GM18951 (cell line): Measurements from ENCODE around the gene FABP3.
"Not testable (repeated sequence)": the region's sequence is repeated elsewhere in the genome, so short reads cannot be mapped to it uniquely, and the experiment has no call there.

Experiments used
- POLR2A ChIP-seq: IDR thresholded peaks from 4 replicates; pipeline ENCODE4 v1.6.1; 2011; ENCODE audit warnings: mild to moderate bottlenecking; ENCODE audit not compliant: insufficient read length, insufficient read depth; ENCODE audit errors: extremely low read depth
- in situ Hi-C: fragments of 300-500 bp; cut with MboI; formaldehyde crosslinking; loops from one replicate; pipeline ENCODE4 v1.12.0; 2022; ENCODE audit warnings: low sequenced_read_pairs, mixed read lengths, inconsistent platforms; ENCODE audit not compliant: unreplicated experiment

Gene FABP3

DNA sequence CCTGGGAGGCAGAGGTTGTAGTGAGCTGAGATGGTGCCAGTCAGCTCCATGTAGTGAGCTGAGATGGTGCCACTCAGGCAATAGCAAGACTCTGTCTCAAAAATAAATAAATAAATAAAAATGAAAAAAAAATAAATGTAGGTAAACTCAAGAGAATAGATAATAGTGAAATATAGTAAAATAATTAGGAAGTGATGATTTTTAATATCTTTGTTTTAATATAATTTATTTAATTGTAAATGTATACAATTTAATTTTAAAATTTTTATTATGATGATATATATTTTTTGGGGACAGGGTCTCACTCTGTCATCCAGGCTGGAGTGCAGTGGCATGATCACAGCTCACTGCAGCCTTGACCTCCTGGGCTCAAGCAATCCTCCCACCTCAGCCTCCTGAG, 20.6 kb upstream of the FABP3 start:
- TF ChIP-seq POLR2A = no peak
- in situ Hi-C loops = no loop called here

DNA sequence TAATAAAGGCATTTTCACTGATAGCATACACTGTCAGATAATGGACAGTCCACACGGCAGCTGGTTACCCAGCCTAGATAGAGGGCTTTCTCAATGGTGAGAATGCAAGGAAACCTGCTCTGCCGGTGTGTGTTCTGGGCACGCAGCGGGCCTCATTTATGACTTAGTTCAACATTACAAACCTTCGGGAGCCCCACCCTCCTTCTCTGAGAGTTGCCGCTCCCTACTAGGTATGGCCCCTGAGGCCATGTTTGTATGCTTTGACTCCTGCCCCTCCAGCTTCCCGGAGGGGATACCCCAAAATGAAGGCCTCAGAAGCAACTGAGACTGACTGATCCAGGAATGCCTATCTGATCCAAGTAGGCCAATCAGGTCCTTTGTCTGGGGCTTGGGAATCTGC, 17.2 kb upstream of the FABP3 start:
- TF ChIP-seq POLR2A = no peak
- in situ Hi-C loops = no loop called here

DNA sequence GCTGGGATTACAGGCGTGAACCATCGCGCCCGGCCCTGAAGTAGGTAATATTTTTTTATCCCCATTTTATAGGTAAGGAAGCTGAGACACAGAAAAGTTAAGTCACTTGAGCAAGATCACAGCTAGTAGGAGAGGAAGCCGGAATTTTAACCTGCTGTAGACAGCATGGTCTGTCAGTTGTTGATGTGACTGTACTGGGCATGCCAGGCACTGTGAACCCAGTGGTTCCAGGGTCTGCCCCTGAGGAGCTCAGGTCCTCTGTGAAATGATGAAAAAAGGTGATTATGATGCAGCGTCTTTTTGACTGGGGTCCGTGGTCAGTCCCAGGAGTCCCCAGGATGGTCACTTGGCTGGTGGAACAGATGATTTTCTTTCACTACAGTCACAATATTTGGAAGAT, 16.7 kb upstream of the FABP3 start:
- TF ChIP-seq POLR2A = no peak
- in situ Hi-C loops = no loop called here

DNA sequence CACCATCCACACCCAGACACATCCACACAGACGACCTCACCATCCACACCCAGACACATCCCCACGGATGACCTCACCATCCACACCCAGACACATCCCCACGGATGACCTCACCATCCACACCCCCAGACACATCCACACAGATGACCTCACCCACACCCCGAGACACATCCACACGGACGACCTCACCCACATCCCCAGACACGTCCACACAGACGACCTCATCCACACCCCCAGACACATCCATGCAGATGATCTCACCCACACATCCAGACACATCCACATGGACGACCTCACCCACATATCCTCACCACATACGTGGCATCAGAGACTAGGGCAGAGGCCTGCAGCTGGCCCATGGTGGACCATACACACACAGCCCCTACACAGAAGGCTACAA, 14.7 kb upstream of the FABP3 start:
- in situ Hi-C loops = no loop called here
- TF ChIP-seq POLR2A = no peak

DNA sequence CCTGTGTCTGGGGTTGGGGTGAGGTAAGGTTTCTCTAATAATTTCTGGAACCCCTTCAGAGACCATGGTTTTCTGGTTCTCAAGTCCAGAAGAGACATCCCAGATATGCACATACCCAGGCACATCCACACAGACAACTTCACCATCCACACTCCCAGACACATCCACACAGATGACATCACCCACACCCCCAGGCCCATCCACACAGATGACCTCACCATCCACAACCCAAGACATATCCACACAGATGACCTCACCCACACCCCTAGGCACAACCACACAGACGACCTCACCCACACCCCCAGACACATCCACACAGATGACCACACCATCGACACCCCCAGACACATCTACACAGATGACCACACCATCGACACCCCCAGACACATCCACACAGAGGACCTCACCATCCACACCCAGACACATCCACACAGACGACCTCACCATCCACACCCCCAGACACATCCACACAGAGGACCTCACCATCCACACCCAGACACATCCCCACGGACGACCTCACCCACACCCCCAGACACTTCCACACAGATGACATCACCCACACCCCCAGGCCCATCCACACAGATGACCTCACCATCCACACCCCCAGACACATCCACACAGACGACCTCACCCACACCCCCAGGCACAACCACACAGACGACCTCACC, 13.8 kb upstream of the FABP3 start:
- in situ Hi-C loops = not testable (repeated sequence)

DNA sequence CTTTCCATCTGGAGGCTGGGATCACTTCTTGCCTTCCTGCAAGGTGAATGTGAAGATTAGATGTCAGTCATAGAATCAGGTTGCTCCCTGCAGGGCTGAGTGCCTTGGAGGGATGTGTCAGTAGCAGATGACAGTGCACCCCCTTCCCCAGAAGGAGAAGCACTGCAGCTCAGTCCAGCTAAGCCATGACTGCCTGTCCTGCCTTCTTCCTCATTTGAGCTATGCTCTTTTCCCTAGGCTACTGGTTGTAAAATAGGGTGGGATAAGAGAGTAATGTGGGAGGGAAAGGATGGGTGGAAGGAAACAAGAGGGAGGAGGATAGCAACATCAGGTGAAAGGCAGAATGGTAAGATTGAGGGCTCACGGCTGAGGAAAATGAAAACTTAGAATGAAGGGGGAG, 11.1 kb upstream of the FABP3 start:
- no peak for TF ChIP-seq POLR2A
- in situ Hi-C loops = no loop called here

DNA sequence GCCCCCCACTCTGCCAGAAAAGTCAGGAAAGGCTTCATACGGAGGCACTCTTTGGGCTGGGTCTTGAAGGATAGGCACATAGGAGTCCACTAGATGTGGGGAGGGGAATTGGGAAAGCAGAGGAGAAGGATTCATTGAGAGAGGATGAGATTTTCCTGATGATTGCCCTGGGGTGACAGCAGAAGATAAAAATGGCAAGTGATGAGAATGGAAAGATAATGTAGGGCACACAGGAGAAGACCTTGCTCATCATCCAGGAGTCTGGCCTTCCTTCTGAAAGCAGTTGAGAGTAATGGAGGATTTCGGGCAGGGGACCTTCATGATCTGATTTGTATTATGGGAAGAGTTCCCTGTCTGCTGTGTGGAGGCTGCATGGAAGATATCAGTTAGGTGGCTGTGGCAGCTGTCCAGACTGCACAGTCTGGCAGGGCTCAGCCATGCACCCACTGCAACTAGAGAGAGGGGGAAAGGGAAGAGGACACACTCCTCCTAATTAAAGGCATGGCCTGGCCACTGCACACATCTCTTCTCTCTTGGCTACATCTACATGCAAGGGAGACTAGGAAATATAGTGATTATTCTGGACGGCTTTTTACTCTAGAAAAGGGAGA, 9.6 kb upstream of the FABP3 start:
- in situ Hi-C loops = no loop called here
- TF ChIP-seq POLR2A = no peak

DNA sequence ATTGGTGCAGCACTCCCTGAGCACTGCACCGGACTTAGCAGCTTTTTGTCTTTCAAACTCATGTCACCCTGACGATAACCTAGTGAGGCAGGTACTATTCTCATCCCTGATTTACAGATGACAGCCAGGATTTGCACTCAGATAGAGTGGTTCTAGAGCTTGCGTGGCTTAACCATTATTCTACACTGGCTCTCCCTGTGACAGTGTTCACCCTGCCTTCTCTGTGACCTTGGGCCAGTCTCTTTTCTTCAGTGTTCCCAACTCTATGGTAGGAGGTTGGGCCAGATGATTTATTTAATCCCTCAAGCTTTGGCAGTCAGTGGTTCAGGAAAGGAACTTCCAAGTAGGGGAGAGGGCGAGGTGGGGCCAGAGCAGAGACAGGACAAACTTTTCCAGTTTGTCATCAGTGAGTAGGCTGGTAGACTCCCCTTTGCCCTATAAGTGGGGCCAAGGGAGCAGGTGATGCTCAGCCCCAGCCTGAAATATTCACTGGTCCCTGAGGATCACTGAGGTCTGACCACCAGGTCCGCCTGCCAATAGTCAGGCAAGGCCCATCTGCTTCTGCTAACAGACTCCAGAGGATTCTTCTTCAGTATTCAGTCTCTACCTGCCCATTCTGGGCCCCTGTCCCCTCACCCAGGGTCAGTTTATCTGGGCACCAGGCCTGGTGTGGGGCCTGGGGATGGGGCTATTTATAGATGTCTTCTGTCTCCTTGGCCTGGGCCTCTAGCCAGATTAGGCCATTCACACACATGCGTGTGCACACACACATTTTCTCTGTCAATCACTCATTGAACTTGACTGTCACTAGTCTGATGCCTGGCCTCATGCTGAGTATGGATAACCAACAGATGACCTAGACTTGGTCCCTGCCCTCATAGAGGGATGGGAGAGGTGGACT, 8.8 kb upstream of the FABP3 start:
- in situ Hi-C loops = no loop called here
- TF ChIP-seq POLR2A = no peak

DNA sequence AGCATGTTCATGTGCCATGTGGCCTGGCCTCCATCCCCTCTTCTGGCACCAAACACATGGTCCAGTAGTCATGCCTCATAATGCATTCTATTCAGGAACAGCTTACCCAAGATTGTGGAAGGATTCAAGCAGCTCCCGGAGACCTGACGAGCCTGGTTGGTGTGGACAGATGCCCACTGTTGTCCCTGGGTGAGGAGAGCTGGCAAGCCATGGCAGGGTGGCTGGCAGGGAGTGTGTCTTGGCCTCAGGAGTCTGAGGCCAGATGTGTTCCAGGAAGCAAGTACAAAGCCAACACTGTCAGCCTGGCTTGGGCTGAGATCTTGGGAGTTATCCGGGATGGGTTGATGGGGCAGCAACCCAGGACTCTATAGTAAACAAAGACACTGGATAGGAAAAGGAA, 7.3 kb upstream of the FABP3 start:
- no peak for TF ChIP-seq POLR2A
- in situ Hi-C loops = no loop called here

DNA sequence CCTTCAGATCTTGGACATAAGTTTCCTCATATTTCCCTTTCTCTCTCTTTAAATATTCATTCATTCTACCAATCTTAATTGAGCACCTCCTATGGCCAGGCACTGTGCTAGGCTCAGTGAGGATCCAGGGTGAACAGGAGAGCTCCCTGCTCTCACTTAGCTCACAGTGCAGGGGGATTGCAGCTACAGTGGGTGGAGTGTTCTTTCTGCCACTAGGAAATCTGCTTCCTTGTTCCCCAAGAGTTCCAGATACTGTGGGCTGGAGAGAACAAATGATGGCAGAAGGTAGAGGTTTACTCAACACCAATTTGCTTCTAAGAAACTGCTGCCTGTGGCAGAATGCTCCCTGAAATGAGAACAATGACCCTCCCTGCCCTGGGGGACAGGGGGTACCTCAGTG, 5.1 kb upstream of the FABP3 start:
- no peak for TF ChIP-seq POLR2A
- in situ Hi-C loops = no loop called here

DNA sequence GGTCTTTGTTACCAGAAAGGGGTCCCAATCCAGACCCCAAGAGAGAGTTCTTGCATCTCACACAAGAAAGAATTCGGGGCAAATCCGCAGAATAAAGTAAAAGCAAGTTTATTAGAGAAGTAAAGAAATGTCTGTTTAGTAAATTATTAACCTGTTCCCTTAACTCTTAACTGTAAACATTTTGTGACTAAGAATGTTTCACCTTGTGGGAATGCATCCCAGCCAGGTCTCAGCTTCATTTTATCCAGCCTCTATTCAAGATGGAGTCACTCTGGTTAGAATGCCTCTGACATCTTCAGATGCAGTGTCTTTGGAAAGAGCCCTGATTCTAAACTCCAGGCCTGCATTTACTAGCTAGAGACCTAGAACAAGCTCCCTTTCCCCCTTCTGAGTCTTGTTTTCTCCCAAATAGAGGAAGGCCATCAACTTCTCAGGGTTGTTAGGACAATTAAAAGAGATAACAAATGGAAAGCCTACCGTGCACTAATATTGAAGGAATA, 4.5 kb upstream of the FABP3 start:
- in situ Hi-C loops = no loop called here
- no peak for TF ChIP-seq POLR2A

DNA sequence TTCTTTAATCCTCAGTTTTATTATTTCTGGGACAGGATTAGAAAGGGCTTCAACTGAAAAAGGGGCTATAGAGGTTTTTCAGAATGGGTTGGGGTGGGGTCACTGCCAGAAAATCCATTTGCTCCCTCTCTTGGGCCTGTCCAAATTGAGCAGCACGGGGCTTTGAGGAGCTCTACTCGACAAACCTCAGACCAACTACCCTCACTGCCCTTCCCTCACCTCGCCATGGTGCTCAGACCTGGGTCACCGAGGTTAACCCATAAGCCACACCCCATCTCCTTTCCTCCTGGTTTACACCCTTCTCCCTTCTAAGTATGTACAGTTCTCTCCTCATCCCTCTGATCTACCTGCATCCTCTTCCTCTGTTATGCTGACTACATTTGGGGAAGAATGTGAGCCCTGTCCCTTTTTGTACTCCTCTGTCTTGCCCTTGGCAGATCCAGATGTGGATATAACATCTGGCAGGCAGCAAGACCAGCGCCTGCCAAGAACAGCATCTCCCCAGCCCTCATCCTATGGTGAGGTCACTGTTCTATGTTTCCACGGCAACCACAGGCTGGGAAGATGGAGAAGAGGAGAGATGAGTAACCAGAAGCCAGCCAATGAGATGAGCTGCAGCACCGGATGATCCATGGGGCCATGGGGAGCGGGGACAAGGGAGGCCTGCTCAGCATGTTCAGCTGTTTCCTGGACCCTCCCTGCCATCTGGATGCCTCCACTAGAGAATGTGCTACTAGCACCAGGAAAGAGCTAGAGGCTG, 3.7 kb upstream of the FABP3 start:
- in situ Hi-C loops = no loop called here
- no peak for TF ChIP-seq POLR2A
